KMS-11 (cell line): Measurements from ENCODE around the gene SCLY.

Source experiments
- H2AFZ ChIP-seq: fragments of 200-600 bp; sonication (generic); 2 replicates; pipeline ENCODE4 v1.6.1; 2016; ENCODE audit warnings: antibody characterized with exemption, mixed run types, low read depth
- H3K27ac ChIP-seq: fragments of 200-600 bp; sonication (generic); 2 replicates; pipeline ENCODE4 v1.6.1; 2016; ENCODE audit warnings: mild to moderate bottlenecking, mixed run types
- H3K27me3 ChIP-seq: fragments of 200-600 bp; sonication (generic); 2 replicates; pipeline ENCODE4 v1.6.1; 2017; ENCODE audit warnings: mild to moderate bottlenecking, low read depth, mixed run types, moderate library complexity; ENCODE audit not compliant: insufficient read depth
- H3K36me3 ChIP-seq: fragments of 200-600 bp; sonication (generic); 2 replicates; pipeline ENCODE4 v1.6.1; 2017; ENCODE audit warnings: mild to moderate bottlenecking, mixed run types; ENCODE audit not compliant: insufficient read depth
- H3K4me1 ChIP-seq: fragments of 200-600 bp; sonication (generic); 2 replicates; pipeline ENCODE4 v1.6.1; 2016; ENCODE audit warnings: mild to moderate bottlenecking, low read depth, mixed run types; ENCODE audit not compliant: poor library complexity, severe bottlenecking
- H3K4me2 ChIP-seq: fragments of 200-600 bp; sonication (generic); 2 replicates; pipeline ENCODE4 v1.7.0; 2016; ENCODE audit warnings: mild to moderate bottlenecking, mixed run types
- H3K4me3 ChIP-seq: fragments of 200-600 bp; sonication (generic); IDR thresholded peaks from 2 replicates; pipeline ENCODE4 v1.6.1; 2017; ENCODE audit warnings: low read depth, low read length, mixed read lengths; ENCODE audit not compliant: insufficient read depth
- H3K79me2 ChIP-seq: fragments of 200-600 bp; sonication (generic); 2 replicates; pipeline ENCODE4 v1.6.1; 2016; ENCODE audit warnings: low read depth, mixed run types; ENCODE audit not compliant: insufficient read depth
- H3K9ac ChIP-seq: fragments of 200-600 bp; sonication (generic); 2 replicates; pipeline ENCODE4 v1.6.1; 2016; ENCODE audit warnings: mild to moderate bottlenecking, mixed run types
- H4K20me1 ChIP-seq: fragments of 200-600 bp; sonication (generic); 2 replicates; pipeline ENCODE4 v1.6.1; 2016; ENCODE audit warnings: mild to moderate bottlenecking, mixed run types; ENCODE audit not compliant: insufficient read depth
- CTCF ChIP-seq: fragments of 200-600 bp; sonication (generic); conservative IDR thresholded peaks from 2 replicates; pipeline ENCODE4 v1.6.1; 2017; ENCODE audit warnings: low read depth, mild to moderate bottlenecking, antibody characterized with exemption, low read length, moderate library complexity, mixed read lengths

Gene SCLY

GRCh38 chr2:238144262-238144661 lies 83.5 kb downstream of the SCLY start:
- no peaks in the 10 kb centered on the region for H3K27me3 ChIP-seq
- no peak overlapping the region for H3K27ac ChIP-seq
- no peak for TF ChIP-seq CTCF
- no peak overlapping the region for H2AFZ ChIP-seq
- no peaks in the 10 kb centered on the region for H3K79me2 ChIP-seq
- no peak overlapping the region for H3K9ac ChIP-seq
- H3K4me3 ChIP-seq = no peak overlapping the region
- H3K36me3 ChIP-seq = no peaks in the 10 kb centered on the region
- H3K4me2 ChIP-seq = no peak overlapping the region
- H3K4me1 ChIP-seq = peaks cover 4% of the 10 kb centered on the region
- H4K20me1 ChIP-seq = no peaks in the 10 kb centered on the region

DNA sequence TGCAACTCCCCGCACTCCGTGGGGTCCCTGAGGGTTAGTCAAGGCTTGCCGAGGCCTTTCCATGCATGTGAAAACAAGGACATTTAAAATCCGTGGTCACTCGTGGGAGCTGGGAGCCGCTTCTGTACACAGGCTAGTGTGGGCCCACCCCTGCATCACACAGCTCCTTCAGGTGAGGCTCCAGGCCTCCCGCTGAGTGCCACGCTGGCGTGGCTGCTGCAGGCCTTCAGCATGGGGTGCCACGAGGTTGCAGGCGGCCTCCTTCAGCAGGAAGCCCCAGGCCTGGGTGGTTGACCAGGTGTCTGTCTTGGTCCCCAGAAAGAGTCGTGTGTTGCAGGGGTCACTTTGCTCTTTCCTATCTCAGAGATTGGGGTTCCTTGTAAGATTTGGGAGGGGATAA lies 84.2 kb downstream of the SCLY start:
- no peaks in the 10 kb centered on the region for H3K4me1 ChIP-seq
- no peak overlapping the region for H2AFZ ChIP-seq
- H3K9ac ChIP-seq = no peak overlapping the region
- H3K36me3 ChIP-seq = no peaks in the 10 kb centered on the region
- no peak overlapping the region for H3K4me2 ChIP-seq
- TF ChIP-seq CTCF = no peak
- H3K79me2 ChIP-seq = no peaks in the 10 kb centered on the region
- H3K27me3 ChIP-seq = no peaks in the 10 kb centered on the region
- H3K27ac ChIP-seq = no peak overlapping the region
- H3K4me3 ChIP-seq = no peak overlapping the region
- H4K20me1 ChIP-seq = no peaks in the 10 kb centered on the region

DNA sequence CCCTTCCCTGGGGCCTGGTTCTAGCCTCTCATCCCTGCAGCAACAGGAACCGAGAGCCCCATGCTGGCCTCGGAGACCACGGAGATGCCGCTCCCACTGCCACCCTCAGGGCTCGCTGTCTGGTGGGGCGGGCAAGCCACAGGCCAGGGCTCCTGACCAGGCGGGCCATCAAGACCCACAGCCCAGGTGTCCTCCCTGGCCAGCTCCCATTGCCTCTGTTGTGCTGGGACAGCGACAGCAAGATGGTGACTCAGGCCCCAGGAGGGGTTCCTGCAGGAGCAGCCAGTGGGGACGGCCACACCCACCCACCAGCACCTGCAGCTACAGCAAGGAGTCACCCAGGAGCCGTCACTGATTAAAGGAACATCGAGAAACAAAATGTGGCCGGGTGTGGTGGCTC lies 85.0 kb downstream of the SCLY start:
- Histone ChIP-seq H3K4me1 (no peaks in the 10 kb centered on the region), H3K9ac (no peak overlapping the region)

DNA sequence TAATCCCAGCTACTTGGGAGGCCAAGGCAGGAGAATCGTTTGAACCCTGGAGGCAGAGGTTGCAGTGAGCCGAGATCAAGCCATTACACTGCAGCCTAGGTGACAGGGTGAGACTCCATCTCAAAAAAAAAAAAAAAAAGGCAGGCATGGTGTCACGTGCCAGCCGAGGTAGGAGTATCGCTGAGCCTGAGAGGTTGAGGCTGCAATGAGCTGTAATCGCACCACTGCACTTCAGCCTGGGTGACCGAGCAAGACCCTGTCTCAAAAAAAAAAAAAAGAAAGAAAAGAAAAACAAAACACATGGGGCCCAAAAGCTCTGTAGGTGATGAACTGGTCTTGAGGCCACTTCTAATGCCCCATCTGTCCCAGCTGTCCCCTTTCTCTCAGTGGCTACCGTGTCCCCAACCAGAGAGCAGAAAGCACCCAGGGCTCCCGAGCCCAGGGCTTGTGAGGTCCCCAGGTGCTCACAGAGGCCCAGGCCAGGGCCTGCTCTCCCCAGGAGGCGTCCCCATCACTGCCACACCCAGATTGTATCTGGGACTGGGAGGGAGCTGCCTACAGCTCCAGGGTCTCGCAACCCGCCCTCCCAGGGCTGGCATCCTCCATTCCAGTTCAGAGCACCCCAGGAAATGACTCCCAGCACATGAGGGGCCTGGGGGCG lies 86.2 kb downstream of the SCLY start:
- TF ChIP-seq CTCF = no peak
- Histone ChIP-seq H3K9ac (no peak overlapping the region), H3K4me2 (no peak overlapping the region), H3K4me1 (no peaks in the 10 kb centered on the region), H2AFZ (no peak overlapping the region), H3K27ac (no peak overlapping the region), H3K36me3 (no peaks in the 10 kb centered on the region), H4K20me1 (no peaks in the 10 kb centered on the region), H3K79me2 (no peaks in the 10 kb centered on the region), H3K4me3 (no peak overlapping the region), H3K27me3 (no peaks in the 10 kb centered on the region)

More for the DNA sequence above, 85.0 kb downstream of the SCLY start:
- Histone ChIP-seq H3K4me2 (no peak overlapping the region), H3K27ac (no peak overlapping the region), H2AFZ (no peak overlapping the region), H3K27me3 (no peaks in the 10 kb centered on the region), H4K20me1 (no peaks in the 10 kb centered on the region), H3K79me2 (no peaks in the 10 kb centered on the region), H3K36me3 (no peaks in the 10 kb centered on the region), H3K4me3 (no peak overlapping the region)
- no peak for TF ChIP-seq CTCF
